GM21825 (cell line): ENCODE measurements around the gene VWA5A.
"Not testable (repeated sequence)": the region's sequence is repeated elsewhere in the genome, so short reads cannot be mapped to it uniquely, and the experiment has no call there.

Source experiments
- ATAC-seq: cut with Tn5 transposase; IDR thresholded peaks from one replicate; pipeline ENCODE4 v1.9.1; 2021; ENCODE audit warnings: mild to moderate bottlenecking, moderate library complexity; ENCODE audit not compliant: unreplicated experiment

Gene VWA5A

GRCh38 chr11:124090996-124091395 is 24.3 kb upstream of the VWA5A start:
- ATAC-seq = no peak

- ATAC-seq = no peak
Measured at GRCh38 chr11:124093330-124093729, 21.9 kb upstream of the VWA5A start.

GRCh38 chr11:124094731-124095130 is 20.5 kb upstream of the VWA5A start:
- ATAC-seq = no peak

GRCh38 chr11:124096364-124096763 is 18.9 kb upstream of the VWA5A start:
- no peak for ATAC-seq

GRCh38 chr11:124098141-124098540 is 17.1 kb upstream of the VWA5A start:
- no peak for ATAC-seq

- ATAC-seq = no peak
Measured at GRCh38 chr11:124101737-124102136, 13.5 kb upstream of the VWA5A start.

- no peak for ATAC-seq
Measured at GRCh38 chr11:124108156-124108555, 7.1 kb upstream of the VWA5A start.

- no peak for ATAC-seq
Measured at GRCh38 chr11:124109377-124109776, 5.9 kb upstream of the VWA5A start.

GRCh38 chr11:124110201-124110600 is 5.0 kb upstream of the VWA5A start:
- ATAC-seq = no peak

GRCh38 chr11:124113890-124114289 is 1.4 kb upstream of the VWA5A start:
- no peak for ATAC-seq

- ATAC-seq = no peak
Measured at GRCh38 chr11:124115782-124116616, 749 bp downstream of the VWA5A start.

GRCh38 chr11:124119103-124119502 is 3.9 kb downstream of the VWA5A start:
- no peak for ATAC-seq

GRCh38 chr11:124120891-124121290 is 5.6 kb downstream of the VWA5A start:
- ATAC-seq = no peak

- ATAC-seq = no peak
Measured at GRCh38 chr11:124122123-124122522, 6.9 kb downstream of the VWA5A start.

GRCh38 chr11:124123622-124124021 is 8.4 kb downstream of the VWA5A start:
- no peak for ATAC-seq

- not testable (repeated sequence) for ATAC-seq
Measured at GRCh38 chr11:124127134-124127533, 11.9 kb downstream of the VWA5A start.

GRCh38 chr11:124143034-124143433 is 27.8 kb downstream of the VWA5A start:
- no peak for ATAC-seq

GRCh38 chr11:124147951-124148350 is 32.7 kb downstream of the VWA5A start:
- ATAC-seq = no peak

GRCh38 chr11:124150684-124151083 is 35.4 kb downstream of the VWA5A start:
- no peak for ATAC-seq

GRCh38 chr11:124152770-124153407 is 37.6 kb downstream of the VWA5A start:
- no peak for ATAC-seq

- ATAC-seq = no peak
Measured at GRCh38 chr11:124153821-124154220, 38.6 kb downstream of the VWA5A start.

GRCh38 chr11:124159481-124159880 is 44.2 kb downstream of the VWA5A start:
- no peak for ATAC-seq
